H1 (cell line): ENCODE data around the gene MBD5. TPM values are rescaled to one million over a fixed set of nuclear protein-coding genes. Genes with fewer than 3 reads are reported as not detected.

ENCODE experiments used
- BACH1 ChIP-seq: IDR thresholded peaks from 2 replicates; pipeline ENCODE4 v1.6.1; 2012; ENCODE audit warnings: low read length, improper control_type of control experiment
- CBX8 ChIP-seq: fragments of 300-800, 300-1000 bp; sonication (generic); IDR thresholded peaks from 2 replicates; pipeline ENCODE4 v1.7.1; 2016; ENCODE audit warnings: low read depth, low read length, borderline replicate concordance
- CEBPB ChIP-seq: IDR thresholded peaks from 2 replicates; pipeline ENCODE4 v1.6.1; 2012; ENCODE audit warnings: low read depth, low read length
- CHD2 ChIP-seq: IDR thresholded peaks from 2 replicates; pipeline ENCODE4 v1.6.1; 2012; ENCODE audit warnings: low read length, improper control_type of control experiment
- CTCF ChIP-seq, 3 experiments: IDR thresholded peaks; 1 replicate in 2 of 3; 2 replicates in 1 of 3; pipeline versions ENCODE4 v1.5.1 to v1.6.1; 2011; ENCODE audit warnings: low read length in 3 of 3, mild to moderate bottlenecking in 3 of 3, inconsistent platforms in 2 of 3, low read depth in 1 of 3, moderate library complexity in 1 of 3; ENCODE audit not compliant: insufficient read depth in 1 of 3; ENCODE audit errors: control extremely low read depth in 1 of 3
- EGR1 ChIP-seq: IDR thresholded peaks from 2 replicates; pipeline ENCODE4 v1.6.1; 2011; ENCODE audit warnings: low read depth, low read length, borderline replicate concordance
- EP300 ChIP-seq, 2 experiments: IDR thresholded peaks; 1 replicate in 1 of 2; 2 replicates in 1 of 2; pipeline ENCODE4 v1.6.1; 2011 to 2012; ENCODE audit warnings: low read depth in 2 of 2, low read length in 2 of 2, mild to moderate bottlenecking in 2 of 2, borderline replicate concordance in 1 of 2, inconsistent platforms in 1 of 2, moderate library complexity in 1 of 2
- KDM4A ChIP-seq: IDR thresholded peaks from one replicate; pipeline ENCODE4 v1.7.1; 2012; ENCODE audit warnings: low read depth, mild to moderate bottlenecking, moderate library complexity, low read length, inconsistent platforms; ENCODE audit not compliant: severe bottlenecking
- NANOG ChIP-seq: IDR thresholded peaks from 2 replicates; pipeline ENCODE4 v1.6.1; 2011; ENCODE audit warnings: low read length, low read depth, mild to moderate bottlenecking, inconsistent platforms; ENCODE audit not compliant: insufficient read depth, poor library complexity, severe bottlenecking
- POLR2A ChIP-seq, 2 experiments: IDR thresholded peaks; 1 replicate in 1 of 2; 2 replicates in 1 of 2; pipeline ENCODE4 v1.6.1; 2011; ENCODE audit warnings: low read depth in 2 of 2, low read length in 2 of 2, mild to moderate bottlenecking in 2 of 2; ENCODE audit errors: control extremely low read depth in 1 of 2
- SIX5 ChIP-seq: IDR thresholded peaks from 2 replicates; pipeline ENCODE4 v1.6.1; 2011; ENCODE audit warnings: mild to moderate bottlenecking, low read depth, low read length
- SP2 ChIP-seq: IDR thresholded peaks from 2 replicates; pipeline ENCODE4 v1.6.1; 2012; ENCODE audit warnings: mild to moderate bottlenecking, low read length, inconsistent platforms
- TBP ChIP-seq: IDR thresholded peaks from 2 replicates; pipeline ENCODE4 v1.6.1; 2011; ENCODE audit warnings: low read depth, low read length, improper control_type of control experiment
- TCF12 ChIP-seq: IDR thresholded peaks from 2 replicates; pipeline ENCODE4 v1.6.1; 2011; ENCODE audit warnings: low read depth, mild to moderate bottlenecking, low read length
- polyA plus RNA-seq, 7 experiments: library from polyadenylated mRNA; depleted of rRNA in 3 of 7; stranded (reverse) in 5 of 7; unstranded in 2 of 7; fragments of >200 nt in 5 of 7; fragments of 200-250 nt in 2 of 7; gene quantifications; 1 replicate in 5 of 7; 2 replicates in 1 of 7; 4 replicates in 1 of 7; pipeline versions ENCODE4 v1.2.1 to v1.2.3, GENCODE V29; 2011 to 2013; ENCODE audit warnings: missing spikeins in 2 of 7, mixed read lengths in 2 of 7
- total RNA-seq: library from RNA; stranded (reverse); fragmentation: NEBNext Ultra II Directional; extraction: Animal tissue kit (Norgen Biotek cat#: 25700); gene quantifications from 2 replicates; pipeline ENCODE4 v1.2.1, GENCODE V29; 2021

The MBD5 gene
- total and polyA plus RNA-seq, 2 of the 8 experiments (the other 6 are each of a cell fraction or from before 2014, with no cell fraction given), result 9.7 to 29.4 TPM

DNA sequence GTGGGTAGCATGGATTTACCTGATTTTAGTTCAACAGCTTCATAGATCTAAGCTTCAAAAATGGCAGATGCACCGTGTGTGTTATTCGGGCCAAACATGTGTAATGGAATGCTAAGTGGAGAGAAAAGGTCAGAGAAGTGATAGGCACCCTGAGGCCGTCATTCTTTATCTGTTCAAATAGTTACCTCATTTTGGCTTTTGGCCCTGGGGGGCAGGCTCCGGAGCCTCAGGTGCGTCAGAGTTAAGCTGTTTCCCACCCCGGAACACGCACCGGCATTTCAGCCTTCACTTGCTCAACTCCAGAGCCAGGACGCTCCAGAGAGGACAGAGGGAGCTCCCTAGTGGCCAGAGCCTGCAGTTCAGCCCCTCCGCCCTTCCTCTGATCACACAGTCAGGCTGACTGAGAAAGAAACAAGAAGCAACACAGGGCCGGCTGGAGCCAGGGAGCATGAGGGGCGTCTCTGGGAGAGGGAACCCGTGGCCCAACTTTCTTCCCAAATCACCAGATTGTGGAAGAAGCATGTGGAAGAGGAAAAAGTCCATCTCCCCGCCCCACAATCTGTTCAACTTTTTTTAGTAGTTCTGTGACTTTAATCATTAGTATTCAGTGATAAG, 488.5 kb downstream of the MBD5 start (continued):
- TF ChIP-seq TBP, result peak; percentile 70
- TF ChIP-seq EGR1, result no peak
- TF ChIP-seq EP300 (IDR thresholded peaks at IDR 0.05; ENCODE audit: borderline replicate concordance in 1 of 2, low read depth in 2 of 2, low read length in 2 of 2), result peak in 1 of 2 experiments; percentile 8; a peak in 1 of 3 replicates
- peak; percentile 85 for TF ChIP-seq CEBPB
- TF ChIP-seq CTCF (IDR thresholded peaks at IDR 0.05; ENCODE audit: control extremely low read depth in 1 of 3, insufficient read depth in 1 of 3, low read depth in 1 of 3, low read length in 3 of 3), result peak; percentile 91 to 96 (median 93)
- 0 out of 2 replicates have a peak, but pooled peaks have one; percentile 13 for TF ChIP-seq TCF12
- no peak for TF ChIP-seq SP2
- TF ChIP-seq BACH1, result no peak
- no peak for TF ChIP-seq CBX8
- TF ChIP-seq CHD2, result no peak
- TF ChIP-seq NANOG, result no peak
- no peak for TF ChIP-seq KDM4A
- TF ChIP-seq POLR2A (IDR thresholded peaks at IDR 0.05; ENCODE audit: control extremely low read depth in 1 of 2, low read depth in 2 of 2, low read length in 2 of 2), result no peak
- no peak for TF ChIP-seq SIX5
